Adrenal gland (tissue), 5 donors: Measurements from ENCODE around the gene TMEM33.

ENCODE experiments used
- POLR2A ChIP-seq, 2 donors: fragments of 450-650 bp; IDR thresholded peaks; one replicate each; pipeline ENCODE4 v1.6.1; 2017; ENCODE audit warnings: antibody characterized with exemption in 2 of 2, mild to moderate bottlenecking in 2 of 2, moderate library complexity in 1 of 2
- TF ChIP-seq, protein P1 (sequence below), 6 experiments: fragments of 450-650 bp in 4 of 6; fragments of 200-600 bp in 2 of 6; sonication (generic) in 1 of 6; IDR thresholded peaks; 1 replicate in 5 of 6; 2 replicates in 1 of 6; pipeline versions ENCODE4 v1.5.1 to v1.8.0; 2016 to 2021; ENCODE audit warnings: antibody characterized with exemption in 6 of 6, mild to moderate bottlenecking in 2 of 6, moderate library complexity in 1 of 6
- donor health status: DM: no; HTN: no; CAD: no.

DNA sequence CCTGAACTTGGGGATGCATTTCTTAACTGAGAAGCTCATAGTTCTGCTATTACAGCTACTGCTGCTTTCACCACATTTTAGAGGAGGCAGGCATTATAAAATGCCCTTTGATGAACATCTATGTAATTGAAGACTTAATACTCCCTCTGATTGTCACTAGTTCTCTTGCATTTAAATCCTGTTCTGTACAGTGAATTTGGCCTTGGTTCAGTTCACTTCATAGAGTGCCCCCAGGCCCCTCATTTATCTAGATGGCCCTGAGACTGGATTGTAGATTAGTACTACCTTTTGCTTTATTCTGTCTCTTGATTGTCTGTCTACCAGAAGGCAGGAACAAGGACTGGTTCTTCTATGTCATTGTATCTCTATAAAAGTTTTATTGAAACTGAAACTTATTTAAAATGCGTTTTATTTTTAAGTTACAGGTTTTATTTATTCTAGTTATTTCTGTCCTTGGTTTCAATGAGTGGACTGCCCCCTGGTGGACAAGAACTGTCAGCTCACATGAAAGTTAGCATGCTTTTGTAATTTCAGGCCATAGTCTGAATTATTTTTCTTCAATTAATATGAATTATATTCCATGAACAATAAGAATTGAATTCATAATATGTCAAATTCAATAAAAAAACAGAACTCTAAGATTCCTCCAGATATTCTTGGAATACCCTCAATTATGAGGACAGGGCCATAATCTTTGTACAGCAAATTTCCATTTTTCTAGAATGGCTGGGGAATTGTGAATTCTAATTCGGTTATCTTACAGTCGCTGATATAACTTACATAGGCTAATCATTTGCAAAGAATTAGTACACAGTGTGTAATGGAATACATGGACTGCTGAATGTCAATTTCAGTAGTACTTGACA, 47.2 kb upstream of the TMEM33 start:
- TF ChIP-seq, protein P1, sequence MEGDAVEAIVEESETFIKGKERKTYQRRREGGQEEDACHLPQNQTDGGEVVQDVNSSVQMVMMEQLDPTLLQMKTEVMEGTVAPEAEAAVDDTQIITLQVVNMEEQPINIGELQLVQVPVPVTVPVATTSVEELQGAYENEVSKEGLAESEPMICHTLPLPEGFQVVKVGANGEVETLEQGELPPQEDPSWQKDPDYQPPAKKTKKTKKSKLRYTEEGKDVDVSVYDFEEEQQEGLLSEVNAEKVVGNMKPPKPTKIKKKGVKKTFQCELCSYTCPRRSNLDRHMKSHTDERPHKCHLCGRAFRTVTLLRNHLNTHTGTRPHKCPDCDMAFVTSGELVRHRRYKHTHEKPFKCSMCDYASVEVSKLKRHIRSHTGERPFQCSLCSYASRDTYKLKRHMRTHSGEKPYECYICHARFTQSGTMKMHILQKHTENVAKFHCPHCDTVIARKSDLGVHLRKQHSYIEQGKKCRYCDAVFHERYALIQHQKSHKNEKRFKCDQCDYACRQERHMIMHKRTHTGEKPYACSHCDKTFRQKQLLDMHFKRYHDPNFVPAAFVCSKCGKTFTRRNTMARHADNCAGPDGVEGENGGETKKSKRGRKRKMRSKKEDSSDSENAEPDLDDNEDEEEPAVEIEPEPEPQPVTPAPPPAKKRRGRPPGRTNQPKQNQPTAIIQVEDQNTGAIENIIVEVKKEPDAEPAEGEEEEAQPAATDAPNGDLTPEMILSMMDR (IDR thresholded peaks at IDR 0.05), result peak; percentile 77 to 98 (median 88)
- no peak for TF ChIP-seq POLR2A (IDR thresholded peaks at IDR 0.05)
